ENCODE data around the gene LIN28A. TPM values are rescaled to one million over a fixed set of nuclear protein-coding genes. Genes with fewer than 3 reads are reported as not detected.

LIN28A gene
- total and polyA plus RNA-seq, 4 donors = not detected

GRCh38 chr1:26399034-26399433 is 11.6 kb upstream of the LIN28A start:
- H3K9me3 ChIP-seq (ENCODE audit: control insufficient read depth, low read length) = no peaks in the 10 kb centered on the region
- DNase-seq (no peak), ATAC-seq (ENCODE audit: low FRiP score) (no peak)
- no peaks in the 10 kb centered on the region for H3K27me3 ChIP-seq (ENCODE audit: control insufficient read depth in 1 of 2, insufficient read depth in 2 of 2, low read length in 1 of 2)
- no peaks in the 10 kb centered on the region for H3K36me3 ChIP-seq (ENCODE audit: control insufficient read depth in 1 of 2, insufficient read depth in 2 of 2, low read length in 1 of 2)
- no peak overlapping the region for H3K4me3 ChIP-seq (ENCODE audit: low read length in 2 of 2)
- intact Hi-C loops (cut with DNase I) = no loop called here
- 84 to 90% methylated on average over 3 of the region's 3 CpGs for WGBS, 2 donors
- H3K4me1 ChIP-seq (ENCODE audit: control insufficient read depth in 1 of 2, insufficient read depth in 2 of 2, low read length in 2 of 2) = no peaks in the 10 kb centered on the region
- H3K27ac ChIP-seq (ENCODE audit: low read depth in 1 of 2, low read length in 2 of 2) = no peak overlapping the region

DNA sequence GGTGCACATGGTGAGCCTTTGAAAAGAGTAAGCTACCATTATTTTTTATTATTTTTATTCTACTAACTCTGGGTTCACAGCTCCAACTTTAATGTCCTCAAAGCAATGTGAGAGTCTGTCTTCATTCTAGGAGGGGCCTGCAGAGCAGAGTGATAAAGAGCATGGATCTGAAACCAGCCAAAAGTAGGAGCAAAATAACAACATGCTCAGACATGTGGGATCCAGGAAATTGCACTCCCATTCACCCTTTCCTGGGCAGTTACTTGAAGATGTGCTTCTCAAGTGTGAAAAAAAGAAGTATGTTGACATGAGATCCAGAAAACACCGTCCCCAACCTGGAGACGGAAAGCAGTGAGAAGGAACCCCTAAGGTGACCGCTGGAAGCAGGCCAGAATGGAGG is 8.7 kb upstream of the LIN28A start:
- Histone ChIP-seq H3K9me3 (ENCODE audit: control insufficient read depth, low read length) (no peaks in the 10 kb centered on the region), H3K36me3 (ENCODE audit: control insufficient read depth in 1 of 2, insufficient read depth in 2 of 2, low read length in 1 of 2) (no peaks in the 10 kb centered on the region), H3K27me3 (ENCODE audit: control insufficient read depth in 1 of 2, insufficient read depth in 2 of 2, low read length in 1 of 2) (no peaks in the 10 kb centered on the region), H3K4me3 (ENCODE audit: low read length in 2 of 2) (no peak overlapping the region), H3K4me1 (ENCODE audit: control insufficient read depth in 1 of 2, insufficient read depth in 2 of 2, low read length in 2 of 2) (no peaks in the 10 kb centered on the region), H3K27ac (ENCODE audit: low read depth in 1 of 2, low read length in 2 of 2) (no peak overlapping the region)
- 67 to 69% methylated on average over 3 of the region's 3 CpGs for WGBS, 2 donors
- intact Hi-C loops (cut with DNase I) = no loop called here
- DNase-seq = no peak
- ATAC-seq (ENCODE audit: low FRiP score) = no peak

GRCh38 chr1:26403656-26404055 is 7.0 kb upstream of the LIN28A start:
- Histone ChIP-seq H3K4me1 (ENCODE audit: control insufficient read depth in 1 of 2, insufficient read depth in 2 of 2, low read length in 2 of 2) (no peaks in the 10 kb centered on the region), H3K36me3 (ENCODE audit: control insufficient read depth in 1 of 2, insufficient read depth in 2 of 2, low read length in 1 of 2) (no peaks in the 10 kb centered on the region), H3K4me3 (ENCODE audit: low read length in 2 of 2) (no peak overlapping the region), H3K27ac (ENCODE audit: low read depth in 1 of 2, low read length in 2 of 2) (no peak overlapping the region), H3K9me3 (ENCODE audit: control insufficient read depth, low read length) (no peaks in the 10 kb centered on the region), H3K27me3 (ENCODE audit: control insufficient read depth in 1 of 2, insufficient read depth in 2 of 2, low read length in 1 of 2) (no peaks in the 10 kb centered on the region)
- no peak for DNase-seq
- 17 to 18% methylated on average over 4 of the region's 4 CpGs for WGBS, 2 donors
- no peak for ATAC-seq (ENCODE audit: low FRiP score)
- intact Hi-C loops (cut with DNase I) = no loop called here

DNA sequence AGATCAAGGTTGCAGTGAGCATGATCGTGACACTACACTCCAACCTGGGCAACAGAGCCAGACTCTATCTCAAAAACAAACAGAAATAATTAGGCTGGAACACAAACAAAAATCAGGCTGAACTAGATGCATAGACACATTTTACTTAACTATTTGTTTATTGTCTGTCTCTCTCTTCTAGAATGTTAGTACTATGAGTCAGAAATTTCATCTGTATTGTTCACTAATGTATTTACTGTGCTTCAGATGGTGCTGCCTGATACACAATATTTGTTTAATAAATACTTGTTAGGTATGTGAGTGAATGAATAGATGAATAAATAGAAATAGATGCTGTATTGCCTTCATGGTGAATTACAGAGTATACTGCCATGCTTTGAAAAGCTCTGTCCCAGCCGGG is 6.0 kb upstream of the LIN28A start:
- 75 to 77% methylated on average over 2 of the region's 2 CpGs for WGBS, 2 donors
- Histone ChIP-seq H3K9me3 (ENCODE audit: control insufficient read depth, low read length) (no peaks in the 10 kb centered on the region), H3K4me3 (ENCODE audit: low read length in 2 of 2) (no peak overlapping the region), H3K27me3 (ENCODE audit: control insufficient read depth in 1 of 2, insufficient read depth in 2 of 2, low read length in 1 of 2) (no peaks in the 10 kb centered on the region), H3K4me1 (ENCODE audit: control insufficient read depth in 1 of 2, insufficient read depth in 2 of 2, low read length in 2 of 2) (no peaks in the 10 kb centered on the region), H3K36me3 (ENCODE audit: control insufficient read depth in 1 of 2, insufficient read depth in 2 of 2, low read length in 1 of 2) (no peaks in the 10 kb centered on the region), H3K27ac (ENCODE audit: low read depth in 1 of 2, low read length in 2 of 2) (no peak overlapping the region)
- DNase-seq = no peak
- intact Hi-C loops (cut with DNase I) = no loop called here
- ATAC-seq (ENCODE audit: low FRiP score) = no peak

DNA sequence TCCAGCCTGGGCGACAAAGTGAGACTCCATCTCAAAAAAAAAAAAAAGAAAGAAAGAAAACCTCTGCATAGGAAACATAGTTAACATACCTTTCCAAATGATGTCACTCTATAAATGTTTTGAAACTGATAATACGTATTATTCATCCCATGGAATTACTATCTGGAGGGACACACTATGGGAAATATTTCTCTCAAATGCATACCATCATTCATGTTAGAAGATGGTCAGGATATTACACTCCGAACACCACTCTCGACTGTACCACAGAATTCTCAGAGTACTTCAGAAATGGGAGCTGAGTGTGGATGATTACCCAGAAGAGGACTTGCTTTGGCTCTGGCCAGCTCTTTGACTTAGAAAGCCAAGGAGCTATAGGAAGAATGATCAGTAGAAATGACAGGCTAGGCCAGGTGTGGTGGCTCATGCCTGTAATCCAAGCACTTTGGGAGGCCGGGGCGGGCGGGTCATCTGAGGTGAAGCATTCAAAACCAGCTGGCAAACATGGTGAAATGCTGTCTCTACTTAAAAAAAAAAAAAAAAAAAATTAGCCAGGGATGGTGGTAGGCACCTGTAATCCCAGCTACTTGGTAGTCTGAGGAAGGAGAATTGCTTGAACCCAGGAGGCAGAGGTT is 5.2 kb upstream of the LIN28A start:
- WGBS, 2 donors = 42 to 44% methylated on average over 7 of the region's 7 CpGs
- H3K27me3 ChIP-seq (ENCODE audit: control insufficient read depth in 1 of 2, insufficient read depth in 2 of 2, low read length in 1 of 2) = no peaks in the 10 kb centered on the region
- H3K9me3 ChIP-seq (ENCODE audit: control insufficient read depth, low read length) = no peaks in the 10 kb centered on the region
- no peak overlapping the region for H3K4me3 ChIP-seq (ENCODE audit: low read length in 2 of 2)
- H3K4me1 ChIP-seq (ENCODE audit: control insufficient read depth in 1 of 2, insufficient read depth in 2 of 2, low read length in 2 of 2) = no peaks in the 10 kb centered on the region
- intact Hi-C loops (cut with DNase I) = no loop called here
- H3K36me3 ChIP-seq (ENCODE audit: control insufficient read depth in 1 of 2, insufficient read depth in 2 of 2, low read length in 1 of 2) = no peaks in the 10 kb centered on the region
- ATAC-seq (ENCODE audit: low FRiP score) (no peak), DNase-seq (no peak)
- H3K27ac ChIP-seq (ENCODE audit: low read depth in 1 of 2, low read length in 2 of 2) = no peak overlapping the region

- ATAC-seq (ENCODE audit: low FRiP score) = peak; percentile 87
- Histone ChIP-seq H3K4me1 (ENCODE audit: control insufficient read depth in 1 of 2, insufficient read depth in 2 of 2, low read length in 2 of 2) (no peaks in the 10 kb centered on the region), H3K4me3 (ENCODE audit: low read length in 2 of 2) (no peak overlapping the region), H3K27ac (ENCODE audit: low read depth in 1 of 2, low read length in 2 of 2) (no peak overlapping the region), H3K27me3 (ENCODE audit: control insufficient read depth in 1 of 2, insufficient read depth in 2 of 2, low read length in 1 of 2) (no peaks in the 10 kb centered on the region), H3K9me3 (ENCODE audit: control insufficient read depth, low read length) (no peaks in the 10 kb centered on the region), H3K36me3 (ENCODE audit: control insufficient read depth in 1 of 2, insufficient read depth in 2 of 2, low read length in 1 of 2) (no peaks in the 10 kb centered on the region)
- intact Hi-C loops (cut with DNase I) = no loop called here
- 0 to 1% methylated on average over 12 of the region's 12 CpGs for WGBS, 2 donors
- peak; percentile 76 to 91 for DNase-seq
Measured at GRCh38 chr1:26408604-26409003, 2.0 kb upstream of the LIN28A start.

DNA sequence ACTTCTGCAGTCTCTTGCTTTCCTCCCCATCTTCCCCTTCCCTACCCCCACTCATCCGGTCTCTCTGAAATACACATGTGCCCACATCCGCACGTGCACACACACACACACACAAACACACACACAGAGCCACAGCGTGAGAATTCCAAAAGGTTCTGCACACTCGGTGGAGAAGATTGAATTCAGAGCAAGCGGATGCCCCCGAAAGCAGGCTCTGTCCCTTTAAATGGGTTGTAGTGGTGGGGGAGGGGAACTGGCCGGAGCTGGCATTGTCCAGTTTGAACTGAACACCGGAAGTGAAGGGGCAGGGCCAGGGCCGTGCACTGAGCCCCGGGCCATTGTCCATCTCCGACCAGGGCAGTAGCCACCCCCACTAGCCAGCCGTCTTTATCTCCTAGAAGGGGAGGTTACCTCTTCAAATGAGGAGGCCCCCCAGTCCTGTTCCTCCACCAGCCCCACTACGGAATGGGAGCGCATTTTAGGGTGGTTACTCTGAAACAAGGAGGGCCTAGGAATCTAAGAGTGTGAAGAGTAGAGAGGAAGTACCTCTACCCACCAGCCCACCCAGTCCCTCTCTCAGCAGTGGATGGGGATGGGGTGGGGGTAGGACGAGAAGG is 1.3 kb upstream of the LIN28A start:
- intact Hi-C loops (cut with DNase I) = no loop called here
- Histone ChIP-seq H3K4me1 (ENCODE audit: control insufficient read depth in 1 of 2, insufficient read depth in 2 of 2, low read length in 2 of 2) (no peaks in the 10 kb centered on the region), H3K4me3 (ENCODE audit: low read length in 2 of 2) (no peak overlapping the region), H3K27me3 (ENCODE audit: control insufficient read depth in 1 of 2, insufficient read depth in 2 of 2, low read length in 1 of 2) (no peaks in the 10 kb centered on the region), H3K27ac (ENCODE audit: low read depth in 1 of 2, low read length in 2 of 2) (no peak overlapping the region), H3K9me3 (ENCODE audit: control insufficient read depth, low read length) (no peaks in the 10 kb centered on the region), H3K36me3 (ENCODE audit: control insufficient read depth in 1 of 2, insufficient read depth in 2 of 2, low read length in 1 of 2) (no peaks in the 10 kb centered on the region)
- no peak for ATAC-seq (ENCODE audit: low FRiP score)
- 1 to 2% methylated on average over 16 of the region's 16 CpGs for WGBS, 2 donors
- no peak for DNase-seq

GRCh38 chr1:26411624-26412074 is 1.0 kb downstream of the LIN28A start:
- intact Hi-C loops (cut with DNase I) = no loop called here
- ATAC-seq (ENCODE audit: low FRiP score) = no peak
- Histone ChIP-seq H3K36me3 (ENCODE audit: control insufficient read depth in 1 of 2, insufficient read depth in 2 of 2, low read length in 1 of 2) (no peaks in the 10 kb centered on the region), H3K4me3 (ENCODE audit: low read length in 2 of 2) (no peak overlapping the region), H3K9me3 (ENCODE audit: control insufficient read depth, low read length) (no peaks in the 10 kb centered on the region), H3K4me1 (ENCODE audit: control insufficient read depth in 1 of 2, insufficient read depth in 2 of 2, low read length in 2 of 2) (no peaks in the 10 kb centered on the region), H3K27me3 (ENCODE audit: control insufficient read depth in 1 of 2, insufficient read depth in 2 of 2, low read length in 1 of 2) (no peaks in the 10 kb centered on the region), H3K27ac (ENCODE audit: low read depth in 1 of 2, low read length in 2 of 2) (no peak overlapping the region)
- WGBS, 2 donors = 4 to 5% methylated on average over 20 of the region's 20 CpGs
- DNase-seq = no peak

GRCh38 chr1:26412180-26412840 is 1.7 kb downstream of the LIN28A start:
- intact Hi-C loops (cut with DNase I) = no loop called here
- DNase-seq = no peak
- H3K27me3 ChIP-seq (ENCODE audit: control insufficient read depth in 1 of 2, insufficient read depth in 2 of 2, low read length in 1 of 2) = no peaks in the 10 kb centered on the region
- H3K9me3 ChIP-seq (ENCODE audit: control insufficient read depth, low read length) = no peaks in the 10 kb centered on the region
- no peak overlapping the region for H3K27ac ChIP-seq (ENCODE audit: low read depth in 1 of 2, low read length in 2 of 2)
- H3K4me3 ChIP-seq (ENCODE audit: low read length in 2 of 2) = no peak overlapping the region
- ATAC-seq (ENCODE audit: low FRiP score) = no peak
- H3K36me3 ChIP-seq (ENCODE audit: control insufficient read depth in 1 of 2, insufficient read depth in 2 of 2, low read length in 1 of 2) = no peaks in the 10 kb centered on the region
- WGBS, 2 donors = 9 to 15% methylated on average over 9 of the region's 9 CpGs
- H3K4me1 ChIP-seq (ENCODE audit: control insufficient read depth in 1 of 2, insufficient read depth in 2 of 2, low read length in 2 of 2) = no peaks in the 10 kb centered on the region
